IMR-90 (cell line): ENCODE data around the gene WNT2B. TPM values are rescaled to one million over a fixed set of nuclear protein-coding genes. Genes with fewer than 3 reads are reported as not detected.

ENCODE experiments used
- ATAC-seq: fragments of 200-7000 bp; cut with Tn5 transposase; 2 replicates; pipeline ENCODE4 v1.9.1; 2020; ENCODE audit warnings: low read depth, mild to moderate bottlenecking, moderate library complexity
- BruUV-seq: library from RNA; stranded (reverse); fragments of 400-500 nt; replicated peaks from 2 replicates; lab custom pipeline; 2021; lab: Mats Ljungman, UMichigan
- CTCF ChIA-PET: fragments of 300-600 bp; formaldehyde crosslinking; extraction: SDS; loops from one replicate; lab custom pipeline; 2021; ENCODE audit warnings: antibody characterized with exemption; lab: Yijun Ruan, JAX
- POLR2A ChIA-PET: fragments of 300-600 bp; sonication (Branson Sonifier 250); formaldehyde crosslinking; loops from one replicate; lab custom pipeline; 2022; ENCODE audit warnings: antibody characterized with exemption; ENCODE audit not compliant: unreplicated experiment; lab: Charles Lee
- DNase-seq: peaks from one replicate; pipeline ENCODE4 v3.0.0; 2013
- H2AFZ ChIP-seq: replicated peaks from 2 replicates; pipeline ENCODE3; 2013; ENCODE audit warnings: low read length, mild to moderate bottlenecking; ENCODE audit not compliant: poor library complexity
- H2AK5ac ChIP-seq: 2 replicates; pipeline ENCODE4 v1.6.1; 2013; ENCODE audit warnings: low read depth, low read length, inconsistent platforms
- H2AK9ac ChIP-seq: replicated peaks from 2 replicates; pipeline ENCODE3; 2013; ENCODE audit warnings: mild to moderate bottlenecking, low read depth, low read length, moderate library complexity; ENCODE audit not compliant: poor library complexity
- H2BK120ac ChIP-seq: 2 replicates; pipeline ENCODE4 v1.6.1; 2013; ENCODE audit warnings: low read depth, low read length, inconsistent platforms
- H2BK15ac ChIP-seq: 3 replicates; pipeline ENCODE4 v1.6.1; 2013; ENCODE audit warnings: low read depth, low read length, inconsistent platforms
- H2BK20ac ChIP-seq: 2 replicates; pipeline ENCODE4 v1.6.1; 2013; ENCODE audit warnings: low read depth, mild to moderate bottlenecking, inconsistent platforms, low read length, moderate library complexity
- H2BK5ac ChIP-seq: 2 replicates; pipeline ENCODE4 v1.6.1; 2013; ENCODE audit warnings: mild to moderate bottlenecking, low read depth, low read length, inconsistent platforms; ENCODE audit not compliant: poor library complexity, severe bottlenecking
- H3K14ac ChIP-seq: replicated peaks from 2 replicates; pipeline ENCODE4 v1.6.1; 2013; ENCODE audit warnings: low read depth, low read length, inconsistent platforms
- H3K18ac ChIP-seq: 2 replicates; pipeline ENCODE4 v1.6.1; 2013; ENCODE audit warnings: low read depth, low read length, control low read depth
- H3K23ac ChIP-seq: 2 replicates; pipeline ENCODE4 v1.6.1; 2013; ENCODE audit warnings: low read depth, low read length, inconsistent platforms
- H3K27ac ChIP-seq: 2 replicates; pipeline ENCODE4 v1.5.1; 2013; ENCODE audit warnings: mild to moderate bottlenecking, control low read depth, low read length; ENCODE audit not compliant: insufficient read depth
- H3K27me3 ChIP-seq: 2 replicates; pipeline ENCODE4 v1.6.1; 2013; ENCODE audit warnings: low read length; ENCODE audit not compliant: control insufficient read depth, insufficient read depth
- H3K36me3 ChIP-seq: 2 replicates; pipeline ENCODE4 v1.6.1; 2013; ENCODE audit warnings: low read length, mixed read lengths; ENCODE audit not compliant: control insufficient read depth, insufficient read depth
- H3K4ac ChIP-seq: 2 replicates; pipeline ENCODE4 v1.6.1; 2013; ENCODE audit warnings: low read depth, low read length, inconsistent platforms
- H3K4me1 ChIP-seq: 2 replicates; pipeline ENCODE4 v1.6.1; 2013; ENCODE audit warnings: low read length, mixed read lengths; ENCODE audit not compliant: control insufficient read depth, insufficient read depth
- H3K4me2 ChIP-seq: 2 replicates; pipeline ENCODE4 v1.6.1; 2013; ENCODE audit warnings: low read depth, mild to moderate bottlenecking, control low read depth, low read length, moderate library complexity
- H3K4me3 ChIP-seq: 2 replicates; pipeline ENCODE4 v1.5.1; 2013; ENCODE audit warnings: low read depth, mild to moderate bottlenecking, control low read depth, low read length, moderate library complexity; ENCODE audit not compliant: insufficient read depth
- H3K56ac ChIP-seq: 2 replicates; pipeline ENCODE4 v1.6.1; 2013; ENCODE audit warnings: low read length, inconsistent platforms; ENCODE audit not compliant: insufficient read depth; ENCODE audit errors: extremely low read depth
- H3K79me1 ChIP-seq, 2 experiments: 2 replicates each; pipeline ENCODE4 v1.6.1; 2013; ENCODE audit warnings: low read length in 2 of 2, inconsistent platforms in 1 of 2, low read depth in 1 of 2
- H3K9ac ChIP-seq: 2 replicates; pipeline ENCODE4 v1.6.1; 2013; ENCODE audit warnings: low read depth, low read length, control low read depth
- H3K9me1 ChIP-seq: 2 replicates; pipeline ENCODE4 v1.6.1; 2013; ENCODE audit warnings: low read length, inconsistent platforms; ENCODE audit not compliant: insufficient read depth
- H3K9me3 ChIP-seq: 2 replicates; pipeline ENCODE4 v1.6.1; 2013; ENCODE audit warnings: low read length; ENCODE audit not compliant: control insufficient read depth, insufficient read depth
- H4K20me1 ChIP-seq: 2 replicates; pipeline ENCODE4 v1.6.1; 2013; ENCODE audit warnings: low read length, inconsistent platforms; ENCODE audit not compliant: insufficient read depth
- H4K5ac ChIP-seq: 2 replicates; pipeline ENCODE4 v1.6.1; 2013; ENCODE audit warnings: mild to moderate bottlenecking, low read depth, low read length, control low read depth
- H4K8ac ChIP-seq, 2 experiments: 2 replicates each; pipeline ENCODE4 v1.6.1; 2013; ENCODE audit warnings: low read depth in 2 of 2, low read length in 2 of 2, control low read depth in 1 of 2, inconsistent platforms in 1 of 2
- H4K91ac ChIP-seq: 2 replicates; pipeline ENCODE4 v1.6.1; 2013; ENCODE audit warnings: low read depth, low read length, inconsistent platforms; ENCODE audit not compliant: insufficient read depth
- BHLHE40 ChIP-seq: fragments of 150-350 bp; IDR thresholded peaks from 2 replicates; pipeline ENCODE4 v1.6.1; 2016; ENCODE audit warnings: mild to moderate bottlenecking, low read depth, low read length
- CEBPB ChIP-seq: IDR thresholded peaks from 2 replicates; pipeline ENCODE4 v1.6.1; 2012; ENCODE audit warnings: low read depth, low read length, improper control_type of control experiment
- CHD1 ChIP-seq: IDR thresholded peaks from 2 replicates; pipeline ENCODE4 v1.6.1; 2012; ENCODE audit warnings: low read depth, low read length, improper control_type of control experiment
- CTCF ChIP-seq: conservative IDR thresholded peaks from 2 replicates; pipeline ENCODE4 v1.5.1; 2012; ENCODE audit warnings: mild to moderate bottlenecking, low read depth, low read length, improper control_type of control experiment
- FOS ChIP-seq: fragments of 150-350 bp; IDR thresholded peaks from 2 replicates; pipeline ENCODE4 v1.6.1; 2016; ENCODE audit warnings: low read depth, low read length
- MAFK ChIP-seq: IDR thresholded peaks from 2 replicates; pipeline ENCODE4 v1.6.1; 2012; ENCODE audit warnings: low read depth, low read length, improper control_type of control experiment
- MAZ ChIP-seq: IDR thresholded peaks from 2 replicates; pipeline ENCODE4 v1.6.1; 2012; ENCODE audit warnings: low read depth, mild to moderate bottlenecking, low read length, improper control_type of control experiment, moderate library complexity, borderline replicate concordance
- MXI1 ChIP-seq: IDR thresholded peaks from 2 replicates; pipeline ENCODE4 v1.6.1; 2012; ENCODE audit warnings: low read depth, mild to moderate bottlenecking, low read length, moderate library complexity, borderline replicate concordance
- NFE2L2 ChIP-seq: fragments of 150-350 bp; IDR thresholded peaks from 2 replicates; pipeline ENCODE4 v1.6.1; 2016; ENCODE audit warnings: low read depth, mild to moderate bottlenecking, low read length
- POLR2A ChIP-seq: IDR thresholded peaks from 2 replicates; pipeline ENCODE4 v1.6.1; 2012; ENCODE audit warnings: mild to moderate bottlenecking, low read depth, low read length
- RAD21 ChIP-seq: IDR thresholded peaks from 2 replicates; pipeline ENCODE4 v1.6.1; 2012; ENCODE audit warnings: low read length, improper control_type of control experiment
- RCOR1 ChIP-seq: IDR thresholded peaks from 2 replicates; pipeline ENCODE4 v1.6.1; 2012; ENCODE audit warnings: mild to moderate bottlenecking, low read length, improper control_type of control experiment; ENCODE audit not compliant: insufficient replicate concordance
- RFX5 ChIP-seq: IDR thresholded peaks from 2 replicates; pipeline ENCODE4 v1.8.0; 2012; ENCODE audit warnings: low read depth, mild to moderate bottlenecking, low read length, moderate library complexity
- SMC3 ChIP-seq: fragments of 150-350 bp; IDR thresholded peaks from 2 replicates; pipeline ENCODE4 v1.6.1; 2016; ENCODE audit warnings: low read depth, mild to moderate bottlenecking, antibody characterized with exemption, low read length, moderate library complexity
- WGBS, 2 experiments: methylation state at CpG; one replicate each; pipeline versions ENCODE4 v1.1.5 to v1.1.7; 2013; ENCODE audit warnings: missing lambda C conversion rate in 2 of 2; ENCODE audit not compliant: insufficient read length in 1 of 2; ENCODE audit errors: extremely low coverage in 2 of 2; 5-methylcytosine and 5-hydroxymethylcytosine counted together
- dilution Hi-C: fragments of 300-500 bp; cut with HindIII; formaldehyde crosslinking; loops from one replicate; pipeline ENCODE4 v1.14.3; 2018; ENCODE audit warnings: low sequenced_read_pairs; ENCODE audit not compliant: unreplicated experiment
- in situ Hi-C: fragments of 300-500 bp; cut with MboI; formaldehyde crosslinking; loops from 3 replicates; pipeline ENCODE4 v1.14.3; 2019; ENCODE audit warnings: low sequenced_read_pairs, inconsistent platforms, mixed read lengths
- intact Hi-C: fragments of 100-400 bp; cut with micrococcal nuclease; formaldehyde crosslinking; loops from 2 replicates; pipeline ENCODE4 v1.10.0; 2022
- polyA plus RNA-seq, 3 experiments: library from polyadenylated mRNA; depleted of rRNA; stranded (reverse); fragments of >200 nt; gene quantifications; 2 replicates each; pipeline ENCODE4 v1.2.3, GENCODE V29; 2012; ENCODE audit warnings: low replicate concordance in 1 of 3
- total RNA-seq: library from RNA; depleted of rRNA; stranded (reverse); fragments of >200 nt; gene quantifications from 2 replicates; pipeline ENCODE4 v1.2.3, GENCODE V29; 2012
- TF ChIP-seq, protein P1 (sequence below): fragments of 150-350 bp; IDR thresholded peaks from 2 replicates; pipeline ENCODE4 v1.6.1; 2016; ENCODE audit warnings: low read depth, mild to moderate bottlenecking, low read length, moderate library complexity, borderline replicate concordance
- TF ChIP-seq, protein P2 (sequence below): fragments of 150-350 bp; IDR thresholded peaks from 2 replicates; pipeline ENCODE4 v1.6.1; 2017; ENCODE audit warnings: mild to moderate bottlenecking, antibody characterized with exemption, low read length, low read depth

WNT2B gene
- total and polyA plus RNA-seq, 2 of the 4 experiments (the other 2 are of a cell fraction): 0.50 to 0.54 TPM

DNA sequence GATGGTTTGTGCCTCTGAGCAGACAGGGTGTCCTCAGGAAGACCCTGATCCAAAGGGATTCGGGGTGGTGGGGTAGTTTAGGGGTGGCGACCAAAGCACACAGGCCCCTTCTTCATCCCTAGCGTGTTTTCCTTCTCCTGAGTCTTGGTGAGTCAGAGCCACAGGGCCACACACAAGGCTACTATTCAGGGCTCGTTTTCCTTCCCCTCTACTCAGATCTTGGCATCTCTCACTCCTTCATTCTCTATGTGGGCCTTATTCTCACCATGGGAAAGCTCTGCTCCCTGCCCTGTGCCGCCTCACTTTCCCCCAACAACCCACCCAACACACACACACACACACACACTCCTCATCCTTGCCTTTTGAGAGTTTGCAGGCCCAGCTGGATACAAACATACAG lies 43.6 kb upstream of the WNT2B start:
- peak overlapping the region; percentile 13; the same call in 1 of the 2 replicates for H4K5ac ChIP-seq
- no peaks in the 10 kb centered on the region for H3K27me3 ChIP-seq
- H3K4ac ChIP-seq: peak overlapping the region; percentile 90
- DNase-seq: peak; percentile 64
- no peak for TF ChIP-seq FOS
- no peak for TF ChIP-seq RCOR1
- no peak for TF ChIP-seq MXI1
- no peak for TF ChIP-seq RAD21
- no peak for TF ChIP-seq POLR2A
- TF ChIP-seq BHLHE40: no peak
- TF ChIP-seq, protein P1, sequence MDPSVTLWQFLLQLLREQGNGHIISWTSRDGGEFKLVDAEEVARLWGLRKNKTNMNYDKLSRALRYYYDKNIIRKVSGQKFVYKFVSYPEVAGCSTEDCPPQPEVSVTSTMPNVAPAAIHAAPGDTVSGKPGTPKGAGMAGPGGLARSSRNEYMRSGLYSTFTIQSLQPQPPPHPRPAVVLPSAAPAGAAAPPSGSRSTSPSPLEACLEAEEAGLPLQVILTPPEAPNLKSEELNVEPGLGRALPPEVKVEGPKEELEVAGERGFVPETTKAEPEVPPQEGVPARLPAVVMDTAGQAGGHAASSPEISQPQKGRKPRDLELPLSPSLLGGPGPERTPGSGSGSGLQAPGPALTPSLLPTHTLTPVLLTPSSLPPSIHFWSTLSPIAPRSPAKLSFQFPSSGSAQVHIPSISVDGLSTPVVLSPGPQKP: no peak
- no peak for TF ChIP-seq MAFK
- TF ChIP-seq, protein P2, sequence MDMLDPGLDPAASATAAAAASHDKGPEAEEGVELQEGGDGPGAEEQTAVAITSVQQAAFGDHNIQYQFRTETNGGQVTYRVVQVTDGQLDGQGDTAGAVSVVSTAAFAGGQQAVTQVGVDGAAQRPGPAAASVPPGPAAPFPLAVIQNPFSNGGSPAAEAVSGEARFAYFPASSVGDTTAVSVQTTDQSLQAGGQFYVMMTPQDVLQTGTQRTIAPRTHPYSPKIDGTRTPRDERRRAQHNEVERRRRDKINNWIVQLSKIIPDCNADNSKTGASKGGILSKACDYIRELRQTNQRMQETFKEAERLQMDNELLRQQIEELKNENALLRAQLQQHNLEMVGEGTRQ: no peak
- TF ChIP-seq CTCF: no peak
- no peak for TF ChIP-seq MAZ
- no peak for TF ChIP-seq CEBPB
- no peak for TF ChIP-seq RFX5
- no peak for TF ChIP-seq SMC3
- no peak for TF ChIP-seq CHD1
- no peak for TF ChIP-seq NFE2L2
- H3K36me3 ChIP-seq: no peaks in the 10 kb centered on the region
- peak; percentile 40 for ATAC-seq
- H3K9me1 ChIP-seq: peaks cover 17% of the 10 kb centered on the region
- H3K14ac ChIP-seq: peak overlapping the region; percentile 89
- peak overlapping the region; percentile 95 for H2AK9ac ChIP-seq
- H2BK20ac ChIP-seq: peak overlapping the region; percentile 84; the same call in 1 of the 2 replicates
- peak overlapping the region; percentile 88; the same call in 1 of the 2 replicates for H3K23ac ChIP-seq
- POLR2A ChIA-PET: no interaction called here
- peaks cover 7 to 38% of the 10 kb centered on the region in 2 experiments; a peak in 3 of 4 replicates for H3K79me1 ChIP-seq
- peak overlapping the region; percentile 87 for H4K91ac ChIP-seq
- peak overlapping the region; percentile 77 for H3K27ac ChIP-seq
- peaks cover 18% of the 10 kb centered on the region for H3K4me1 ChIP-seq
- H3K9me3 ChIP-seq: no peaks in the 10 kb centered on the region
- BruUV-seq: no TSS peak
- no CpG with 5 or more reads among the region's 5 CpGs for WGBS, 2 experiments
- peak overlapping the region; percentile 84 for H2AK5ac ChIP-seq
- H3K4me2 ChIP-seq: no peak overlapping the region
- in situ Hi-C loops: no loop called here
- CTCF ChIA-PET: interaction anchor here (0.6 to 2.4 kb wide), 4 partner anchors 16 to 74 kb away, joined by 3 to 14 read pairs (median 7); no protein-coding TSS in a partner anchor
- dilution Hi-C loops: no loop called here
- H2AFZ ChIP-seq: peak overlapping the region; percentile 88
- peak overlapping the region; percentile 42 for H3K9ac ChIP-seq
- H2BK5ac ChIP-seq: peak overlapping the region; percentile 94
- no peak overlapping the region for H3K4me3 ChIP-seq
- H4K20me1 ChIP-seq: no peaks in the 10 kb centered on the region
- H2BK120ac ChIP-seq: peak overlapping the region; percentile 82
- H3K56ac ChIP-seq: 0 out of 2 replicates have a peak overlapping the region, but pooled peaks have one; percentile 19
- intact Hi-C loops: loop anchor here (10.0 kb wide), 1 partner anchor 240 kb away; the partner anchor contains the start of gene RHOC
- H3K18ac ChIP-seq: peak overlapping the region; percentile 8; the same call in 1 of the 2 replicates
- H4K8ac ChIP-seq: peak overlapping the region; percentile 74 to 82; a peak in 3 of 4 replicates
- peak overlapping the region; percentile 80; the same call in 1 of the 3 replicates for H2BK15ac ChIP-seq
